ENCODE measurements around the gene GSDME. TPM values are rescaled to one million over a fixed set of nuclear protein-coding genes. Genes with fewer than 3 reads are reported as not detected.

Gene GSDME
- 55.9 and 57.5 TPM in 2 replicates for polyA plus RNA-seq (2011; rRNA removed)
- polyA plus RNA-seq (2012; cell fraction: cytosol; rRNA removed): 42.9 and 48.2 TPM in 2 replicates
- 40.3 and 55.3 TPM in 2 replicates for polyA plus RNA-seq (2012; cell fraction: nucleus; rRNA removed)
- 50.9 to 51.9 TPM (median 51.0 TPM) in 3 replicates for polyA plus RNA-seq (2017; fragmentation: RNase III; extraction: RNeasy Plus Mini Kit Qiagen cat#74134 plus additional on column Dnase treatment)
- 45.3 and 48.9 TPM in 2 replicates for polyA minus RNA-seq (2011; rRNA and poly(A)+ RNA removed)

DNA sequence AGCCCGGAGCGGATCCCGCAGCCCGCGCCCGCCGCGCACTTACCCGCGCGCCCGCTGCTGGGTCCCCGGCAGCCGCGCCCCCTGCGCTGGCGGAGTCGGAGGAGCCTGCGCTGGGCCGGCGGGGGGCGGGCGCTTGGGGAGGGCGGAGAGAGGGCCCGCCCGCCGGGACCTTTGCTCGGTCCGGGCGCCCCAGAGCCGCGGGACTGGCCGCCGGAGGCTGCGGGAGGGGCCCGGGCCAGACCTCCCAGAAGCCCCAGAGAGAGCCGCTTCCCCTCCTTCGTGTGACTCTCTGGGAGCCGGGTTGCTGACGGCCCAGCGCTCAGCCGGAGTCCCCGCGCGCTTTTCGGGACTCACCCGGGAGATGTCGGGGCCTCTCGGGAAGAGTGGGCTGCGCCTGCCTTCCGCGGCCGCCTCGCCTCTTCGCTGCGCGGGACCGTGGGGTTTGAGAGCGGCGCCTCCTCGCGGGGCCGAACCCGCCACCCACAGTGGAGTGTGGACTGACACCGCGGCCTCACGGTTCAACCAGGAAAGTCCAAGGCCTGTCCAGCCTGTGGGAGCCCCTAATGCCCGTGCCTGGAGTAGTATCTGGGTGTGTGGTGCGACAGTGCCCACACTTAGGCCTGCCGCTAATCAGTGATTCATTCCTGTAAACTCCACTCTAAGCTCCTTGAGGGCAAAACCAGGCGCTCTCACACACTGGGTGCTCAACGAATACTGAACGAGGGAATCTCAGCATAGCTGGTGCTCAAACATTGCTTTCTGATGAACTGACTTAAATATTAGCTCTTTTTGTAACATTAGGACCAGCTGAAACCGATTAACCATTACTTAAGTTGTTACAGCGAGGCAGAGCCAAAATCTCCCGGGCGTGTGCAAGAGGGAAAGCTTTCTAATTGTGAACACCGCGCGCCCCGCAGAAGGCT is at the start of gene GSDME:
Gene GSDME, minus strand, starts transcription at position 112 of the 923 bp plus-strand sequence. CDS start 7,690 bp downstream, outside the sequence.
- peak within 1 kb of the TSS; percentile 85 for H3K4me3 ChIP-seq
- peak; percentile 68 for DNase-seq (ENCODE audit: low read depth in 1 of 2, low spot score in 1 of 2)
- peak within 1 kb of the TSS; percentile 97 for H3K4me2 ChIP-seq
- 48% methylated on average over 16 of the region's 81 CpGs for WGBS (ENCODE audit: missing lambda C conversion rate)
- ATAC-seq: peak; percentile 87 to 95
- peak within 1 kb of the TSS; percentile 94 to 97 for H3K27ac ChIP-seq
- CTCF ChIA-PET: interaction anchor here (0.9 to 1.6 kb wide), 3 partner anchors 55 to 341 kb away, joined by 5 to 7 read pairs (median 5); no protein-coding TSS in a partner anchor
- no peak for TF ChIP-seq MAZ (IDR thresholded peaks at IDR 0.05; ENCODE audit: borderline replicate concordance, low read depth, low read length)
- TF ChIP-seq RAD21 (conservative IDR thresholded peaks at IDR 0.05 in 1 of 2, IDR thresholded peaks at IDR 0.05 in 1 of 2): 0 out of 5 replicates have a peak, but pooled peaks of 1 of the 2 experiments have one; percentile 16
- TF ChIP-seq MAX (IDR thresholded peaks at IDR 0.05): peak; percentile 30; the same call in 1 of the 2 replicates
- TF ChIP-seq HOXB5 (CRISPR knock-in tag; IDR thresholded peaks at IDR 0.05): peak; percentile 19; the same call in 1 of the 2 replicates
- no peak for TF ChIP-seq CBX2 (IDR thresholded peaks at IDR 0.05; ENCODE audit: borderline replicate concordance, low read depth)
- no peak for TF ChIP-seq TFCP2L1 (CRISPR knock-in tag; IDR thresholded peaks at IDR 0.05)
- TF ChIP-seq KDM1A (IDR thresholded peaks at IDR 0.05; ENCODE audit: low read depth): no peak
- peak; percentile 76; the same call in 1 of the 2 replicates for TF ChIP-seq PHF8 (IDR thresholded peaks at IDR 0.05; ENCODE audit: borderline replicate concordance, low read depth)
- peak; percentile 74; the same call in 2 of the 3 replicates for TF ChIP-seq BCL3 (IDR thresholded peaks at IDR 0.05)
- no peak for TF ChIP-seq CTCF (IDR thresholded peaks at IDR 0.05)
- TF ChIP-seq E2F6 (IDR thresholded peaks at IDR 0.05; ENCODE audit: borderline replicate concordance, low read depth): no peak
- TF ChIP-seq JUN (IDR thresholded peaks at IDR 0.05): peak; percentile 37 to 58; a peak in 4 of 5 replicates
- no peaks in the 10 kb centered on the region; the same call in 2 of the 3 replicates for H3K9me3 ChIP-seq
- FAIRE-seq: no peak
- POLR2A ChIA-PET: interaction anchor here (0.7 to 0.9 kb wide), 2 partner anchors 16 to 55 kb away, joined by 3 read pairs; no protein-coding TSS in a partner anchor
- peaks cover 28% of the 10 kb centered on the region for H3K4me1 ChIP-seq

- no peaks in the 10 kb centered on the region for H3K4me1 ChIP-seq
- no peak overlapping the region for H3K4me2 ChIP-seq
- no peak for ATAC-seq
- no peak for TF ChIP-seq RNF2 (IDR thresholded peaks at IDR 0.05; ENCODE audit: borderline replicate concordance, low read depth)
- TF ChIP-seq ESRRA (IDR thresholded peaks at IDR 0.05; ENCODE audit: borderline replicate concordance, low read length): no peak
- no peak for TF ChIP-seq PHF8 (IDR thresholded peaks at IDR 0.05; ENCODE audit: borderline replicate concordance, low read depth)
- TF ChIP-seq CHD4 (IDR thresholded peaks at IDR 0.05; ENCODE audit: borderline replicate concordance): no peak
- TF ChIP-seq HDAC2 (IDR thresholded peaks at IDR 0.05): no peak
- TF ChIP-seq CHD2 (IDR thresholded peaks at IDR 0.05; ENCODE audit: low read length, partially characterized antibody): no peak
- TF ChIP-seq FOSB (CRISPR knock-in tag; IDR thresholded peaks at IDR 0.05): no peak
- TF ChIP-seq CEBPB (IDR thresholded peaks at IDR 0.05): no peak
- TF ChIP-seq POLR2AphosphoS2 (conservative IDR thresholded peaks at IDR 0.05; ENCODE audit: low read length): no peak
- no peak for TF ChIP-seq EHF (CRISPR knock-in tag; IDR thresholded peaks at IDR 0.05)
- TF ChIP-seq CBX2 (IDR thresholded peaks at IDR 0.05; ENCODE audit: borderline replicate concordance, low read depth): no peak
- no peak for TF ChIP-seq MAZ (IDR thresholded peaks at IDR 0.05; ENCODE audit: borderline replicate concordance, low read depth, low read length)
- TF ChIP-seq ZC3H11A (IDR thresholded peaks at IDR 0.05): no peak
- TF ChIP-seq MYC (IDR thresholded peaks at IDR 0.05; ENCODE audit: borderline replicate concordance, low read length): no peak
- no peak for TF ChIP-seq BCL3 (IDR thresholded peaks at IDR 0.05)
- no peak for TF ChIP-seq FOSL2 (IDR thresholded peaks at IDR 0.05)
- no peak for TF ChIP-seq FOSL2 (CRISPR knock-in tag; IDR thresholded peaks at IDR 0.05)
- TF ChIP-seq KDM5A (IDR thresholded peaks at IDR 0.05): no peak
- WGBS (ENCODE audit: missing lambda C conversion rate): 97% methylated on average over 5 of the region's 5 CpGs
- H3K27ac ChIP-seq: no peak overlapping the region
- no peak for FAIRE-seq
- H3K9me3 ChIP-seq: no peaks in the 10 kb centered on the region
- no peak overlapping the region for H3K4me3 ChIP-seq
- DNase-seq (ENCODE audit: low read depth in 1 of 2, low spot score in 1 of 2): no peak
- POLR2A ChIA-PET: no interaction called here
- CTCF ChIA-PET: interaction anchor here (1.1 to 5.2 kb wide), 7 partner anchors 11 to 296 kb away, joined by 3 to 27 read pairs (median 6); no protein-coding TSS in a partner anchor
These were observed 45.0 kb upstream of the GSDME start for GRCh38 chr7:24802300-24802699.
